Measurements from ENCODE around the gene RAD1. TPM values are rescaled to one million over a fixed set of nuclear protein-coding genes. Genes with fewer than 3 reads are reported as not detected.

Gene RAD1
- total RNA-seq, 5 donors from 2014 or later (not counting 1 experiment from before 2014, with no cell fraction given) = 18.9 to 30.6 (median 20.7) TPM

DNA sequence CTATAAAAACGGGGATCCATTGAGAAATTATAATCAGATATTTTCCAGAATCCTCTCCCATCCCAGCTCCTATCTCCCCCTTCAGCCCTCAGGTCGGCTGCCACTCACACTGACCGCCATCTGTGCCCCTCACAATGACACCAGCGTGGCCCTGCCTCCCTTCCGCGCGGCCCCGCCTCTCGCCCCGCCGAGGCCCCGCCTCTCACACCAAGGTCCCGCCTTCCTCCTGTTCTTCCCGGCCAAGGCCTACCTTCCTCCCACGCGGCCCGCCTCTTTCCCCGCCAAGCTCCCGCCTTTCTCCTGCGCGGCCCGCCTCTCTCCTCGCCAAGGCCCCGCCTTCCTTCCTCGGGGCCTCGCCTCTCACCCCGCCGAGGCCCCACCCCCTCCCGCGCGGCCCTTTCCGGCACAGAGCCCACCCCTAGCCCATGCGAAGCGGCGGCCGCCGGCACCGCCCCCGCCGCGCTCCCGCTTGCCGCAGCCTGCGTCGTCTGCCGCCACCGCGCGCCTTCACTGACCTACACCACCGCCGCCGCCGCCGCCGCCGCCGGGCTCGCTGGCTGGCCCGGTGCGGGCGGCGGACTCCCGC, 13.9 kb upstream of the RAD1 start, which contains the start of gene DNAJC21:
Gene DNAJC21 (plus strand): TSS at position 426 of the 586 bp plus-strand sequence. CDS start 261 bp downstream, outside the sequence.
- under 1% methylated on average over 59 of the region's 63 CpGs for WGBS (ENCODE audit: insufficient coverage)
- POLR2A ChIA-PET = interaction anchor here (0.6 to 3.3 kb wide), 8 partner anchors 10 to 1221 kb away, joined by 3 to 78 read pairs (median 6); partner anchors contain the start of genes BRIX1 (in 2 of the 2) and RAD1 (in 2 of the 2)
- no peaks in the 10 kb centered on the region for H3K9me3 ChIP-seq
- CTCF ChIA-PET = interaction anchor here (0.9 to 2.9 kb wide), 6 partner anchors 10 to 1313 kb away, joined by 3 to 19 read pairs (median 4); partner anchors contain the start of genes BRIX1 (in 1 of the 2), NADK2 (in 1 of the 2), RAD1 (in 1 of the 2) and TTC23L (in 1 of the 2)
- peak within 1 kb of the TSS; percentile 82 to 84 for H3K4me3 ChIP-seq (ENCODE audit: control insufficient read depth in 1 of 2, extremely low read depth in 1 of 2, low read length in 1 of 2)
- ATAC-seq (replicated peaks in 1 of 4) (peak; percentile 89 to 95 (median 91)), DNase-seq (peak; percentile 91 to 98 (median 96))
- peaks cover 16% of the 10 kb centered on the region for H3K36me3 Mint-ChIP-seq
- H3K27me3 Mint-ChIP-seq = no peaks in the 10 kb centered on the region
- H3K36me3 ChIP-seq (ENCODE audit: control insufficient read depth in 2 of 2, extremely low read depth in 1 of 2, insufficient read depth in 1 of 2, low read length in 1 of 2) = peaks cover 4 to 13% of the 10 kb centered on the region in 2 donors
- H3K27me3 ChIP-seq (replicated peaks in 1 of 2; ENCODE audit: control insufficient read depth in 2 of 2, extremely low read depth in 1 of 2, insufficient read depth in 2 of 2, low read length in 1 of 2) = no peaks in the 10 kb centered on the region
- no peaks in the 10 kb centered on the region for H3K9me3 Mint-ChIP-seq
- H3K4me1 Mint-ChIP-seq = peaks cover 26 to 39% (median 33%) of the 10 kb centered on the region in 3 donors
- H3K4me1 ChIP-seq (ENCODE audit: control insufficient read depth in 1 of 2, extremely low read depth in 1 of 2, insufficient read depth in 2 of 2, low read length in 2 of 2) = peaks cover 10 to 15% of the 10 kb centered on the region in 2 experiments
- peak within 1 kb of the TSS; percentile 71 for H3K27ac ChIP-seq (ENCODE audit: low read length)
- peak within 1 kb of the TSS; percentile 88 to 91 for H3K27ac Mint-ChIP-seq
- H3K4me3 Mint-ChIP-seq = peak within 1 kb of the TSS; percentile 91 to 99 (median 92)

GRCh38 chr5:34928267-34928666, 13.0 kb upstream of the RAD1 start:
- H3K27ac Mint-ChIP-seq = no peak overlapping the region
- no peak overlapping the region for H3K27ac ChIP-seq (ENCODE audit: low read length)
- no peak overlapping the region for H3K4me3 ChIP-seq (ENCODE audit: control insufficient read depth in 1 of 2, extremely low read depth in 1 of 2, low read length in 1 of 2)

GRCh38 chr5:34927785-34928184, 12.5 kb upstream of the RAD1 start:
- peaks cover 16% of the 10 kb centered on the region for H3K36me3 Mint-ChIP-seq
- peak overlapping the region in 2 of 3 donors; percentile 9 to 13 for H3K4me3 Mint-ChIP-seq
- Histone ChIP-seq H3K27me3 (replicated peaks in 1 of 2; ENCODE audit: control insufficient read depth in 2 of 2, extremely low read depth in 1 of 2, insufficient read depth in 2 of 2, low read length in 1 of 2) (no peaks in the 10 kb centered on the region), H3K4me1 (ENCODE audit: control insufficient read depth in 1 of 2, extremely low read depth in 1 of 2, insufficient read depth in 2 of 2, low read length in 2 of 2) (peaks cover 10 to 15% of the 10 kb centered on the region in 2 experiments), H3K4me3 (ENCODE audit: control insufficient read depth in 1 of 2, extremely low read depth in 1 of 2, low read length in 1 of 2) (no peak overlapping the region), H3K27ac (ENCODE audit: low read length) (no peak overlapping the region), H3K9me3 (no peaks in the 10 kb centered on the region), H3K36me3 (ENCODE audit: control insufficient read depth in 2 of 2, extremely low read depth in 1 of 2, insufficient read depth in 1 of 2, low read length in 1 of 2) (peaks cover 4 to 27% of the 10 kb centered on the region in 2 donors)
- ATAC-seq (replicated peaks in 1 of 4) = no peak
- ChIA-PET CTCF (interaction anchor here in 1 of 2 donors (2.9 kb wide), 1 partner anchor 12 kb away, joined by 19 read pairs; the partner anchor contains the start of genes BRIX1 and RAD1), POLR2A (interaction anchor here (0.6 to 3.3 kb wide), 2 partner anchors 11 to 25 kb away, joined by 3 to 78 read pairs; partner anchors contain the start of genes BRIX1 (in 1 of the 2) and RAD1 (in 1 of the 2))
- no peak for DNase-seq
- peaks cover 19 to 39% (median 36%) of the 10 kb centered on the region in 3 donors for H3K4me1 Mint-ChIP-seq
- H3K27ac Mint-ChIP-seq = no peak overlapping the region
- no peaks in the 10 kb centered on the region for H3K9me3 Mint-ChIP-seq
- no peaks in the 10 kb centered on the region for H3K27me3 Mint-ChIP-seq
- 100% methylated on average over 2 of the region's 5 CpGs for WGBS (ENCODE audit: insufficient coverage)

More at GRCh38 chr5:34928267-34928666, 13.0 kb upstream of the RAD1 start:
- Histone ChIP-seq H3K27me3 (replicated peaks in 1 of 2; ENCODE audit: control insufficient read depth in 2 of 2, extremely low read depth in 1 of 2, insufficient read depth in 2 of 2, low read length in 1 of 2) (no peaks in the 10 kb centered on the region), H3K4me1 (ENCODE audit: control insufficient read depth in 1 of 2, extremely low read depth in 1 of 2, insufficient read depth in 2 of 2, low read length in 2 of 2) (peaks cover 10 to 15% of the 10 kb centered on the region in 2 experiments), H3K36me3 (ENCODE audit: control insufficient read depth in 2 of 2, extremely low read depth in 1 of 2, insufficient read depth in 1 of 2, low read length in 1 of 2) (peaks cover 4 to 23% of the 10 kb centered on the region in 2 donors), H3K9me3 (no peaks in the 10 kb centered on the region)
- Mint-ChIP-seq H3K36me3 (peaks cover 16% of the 10 kb centered on the region), H3K4me3 (peak overlapping the region in 2 of 3 donors; percentile 50 to 83), H3K4me1 (peaks cover 19 to 39% (median 35%) of the 10 kb centered on the region in 3 donors), H3K27me3 (no peaks in the 10 kb centered on the region), H3K9me3 (no peaks in the 10 kb centered on the region)
- CTCF ChIA-PET = interaction anchor here in 1 of 2 donors (2.4 to 2.9 kb wide), 2 partner anchors 9 to 13 kb away, joined by 7 to 19 read pairs; partner anchors contain the start of genes BRIX1 and RAD1
- WGBS (ENCODE audit: insufficient coverage) = no CpG with 5 or more reads among the region's 5 CpGs
- DNase-seq (no peak), ATAC-seq (replicated peaks in 1 of 4) (no peak)
- POLR2A ChIA-PET = interaction anchor here (0.6 to 3.3 kb wide), 3 partner anchors 9 to 26 kb away, joined by 3 to 78 read pairs (median 3); partner anchors contain the start of genes BRIX1 (in 1 of the 2) and RAD1 (in 1 of the 2)

DNA sequence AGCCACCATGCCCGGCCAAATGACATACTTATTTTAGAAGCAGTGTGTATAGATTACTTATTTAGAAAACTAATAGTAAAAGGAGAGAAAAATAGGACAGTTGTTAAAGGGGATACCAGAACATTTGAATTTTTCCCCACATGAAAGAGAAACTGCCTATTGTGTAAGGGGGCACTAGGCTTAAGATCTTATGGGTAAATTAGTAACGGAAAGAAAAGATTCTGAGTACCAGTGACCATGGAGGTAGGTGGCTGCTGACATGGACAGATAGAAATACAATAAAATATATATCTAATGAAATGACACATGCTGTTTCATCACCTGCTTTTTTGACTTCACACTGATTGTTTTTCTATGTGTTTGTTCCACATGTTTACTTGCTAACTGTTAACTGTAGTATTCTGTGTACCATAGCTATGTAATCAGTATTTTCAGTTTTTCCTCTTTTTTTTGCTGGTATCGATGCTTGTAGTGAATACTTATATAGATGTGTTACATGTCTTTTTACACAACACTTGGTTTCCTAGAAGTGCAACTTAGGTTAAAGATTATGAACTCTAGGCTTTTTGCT, 11.1 kb upstream of the RAD1 start:
- Histone ChIP-seq H3K4me1 (ENCODE audit: control insufficient read depth in 1 of 2, extremely low read depth in 1 of 2, insufficient read depth in 2 of 2, low read length in 2 of 2) (peaks cover 10 to 15% of the 10 kb centered on the region in 2 experiments), H3K36me3 (ENCODE audit: control insufficient read depth in 2 of 2, extremely low read depth in 1 of 2, insufficient read depth in 1 of 2, low read length in 1 of 2) (peaks cover 0 to 36% of the 10 kb centered on the region in 2 donors), H3K4me3 (ENCODE audit: control insufficient read depth in 1 of 2, extremely low read depth in 1 of 2, low read length in 1 of 2) (no peak overlapping the region), H3K27me3 (replicated peaks in 1 of 2; ENCODE audit: control insufficient read depth in 2 of 2, extremely low read depth in 1 of 2, insufficient read depth in 2 of 2, low read length in 1 of 2) (no peaks in the 10 kb centered on the region), H3K9me3 (no peaks in the 10 kb centered on the region), H3K27ac (ENCODE audit: low read length) (no peak overlapping the region)
- ChIA-PET CTCF (no interaction called here), POLR2A (interaction anchor here (0.5 to 0.6 kb wide), 2 partner anchors 10 to 860 kb away, joined by 3 read pairs; partner anchors contain the start of gene BRIX1 (in 1 of the 2))
- H3K4me3 Mint-ChIP-seq = no peak overlapping the region
- no peaks in the 10 kb centered on the region for H3K27me3 Mint-ChIP-seq
- WGBS (ENCODE audit: insufficient coverage) = no CpG with 5 or more reads among the region's 3 CpGs
- H3K36me3 Mint-ChIP-seq = peaks cover 22% of the 10 kb centered on the region
- ATAC-seq (replicated peaks in 1 of 4) (no peak), DNase-seq (no peak)
- peaks cover 13 to 30% (median 27%) of the 10 kb centered on the region in 3 donors for H3K4me1 Mint-ChIP-seq
- no peak overlapping the region for H3K27ac Mint-ChIP-seq
- H3K9me3 Mint-ChIP-seq = no peaks in the 10 kb centered on the region

DNA sequence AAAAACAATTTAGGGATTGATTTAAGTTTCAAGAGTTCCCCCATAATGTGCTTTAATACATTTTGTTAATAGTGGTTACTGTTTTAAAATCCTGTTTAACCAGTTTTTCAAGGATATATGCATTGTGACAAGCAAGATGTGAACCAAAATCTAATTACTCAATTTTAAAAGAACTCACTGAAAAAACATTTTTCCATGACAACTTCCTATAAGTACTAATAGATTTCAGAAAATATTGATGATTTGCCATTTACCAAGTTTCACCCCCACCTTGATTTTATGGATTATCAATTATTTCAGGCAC, 9.1 kb upstream of the RAD1 start:
- DNase-seq (no peak), ATAC-seq (replicated peaks in 1 of 4) (no peak)
- Mint-ChIP-seq H3K9me3 (no peaks in the 10 kb centered on the region), H3K4me3 (no peak overlapping the region), H3K4me1 (peaks cover 0 to 20% (median 16%) of the 10 kb centered on the region in 3 donors), H3K27me3 (no peaks in the 10 kb centered on the region), H3K27ac (no peak overlapping the region), H3K36me3 (peaks cover 30% of the 10 kb centered on the region)
- H3K4me3 ChIP-seq (ENCODE audit: control insufficient read depth in 1 of 2, extremely low read depth in 1 of 2, low read length in 1 of 2) = no peak overlapping the region
- H3K9me3 ChIP-seq = no peaks in the 10 kb centered on the region
- H3K27ac ChIP-seq (ENCODE audit: low read length) = no peak overlapping the region
- no peaks in the 10 kb centered on the region for H3K27me3 ChIP-seq (replicated peaks in 1 of 2; ENCODE audit: control insufficient read depth in 2 of 2, extremely low read depth in 1 of 2, insufficient read depth in 2 of 2, low read length in 1 of 2)
- ChIA-PET POLR2A (interaction anchor here in 1 of 2 donors (0.8 to 1.0 kb wide), 2 partner anchors 9 to 13 kb away, joined by 3 to 5 read pairs; partner anchors contain the start of genes BRIX1 and RAD1), CTCF (interaction anchor here in 1 of 2 donors (1.0 kb wide), 1 partner anchor 9 kb away, joined by 3 read pairs; the partner anchor contains the start of genes BRIX1 and RAD1)
- peaks cover 5 to 6% of the 10 kb centered on the region in 2 experiments for H3K4me1 ChIP-seq (ENCODE audit: control insufficient read depth in 1 of 2, extremely low read depth in 1 of 2, insufficient read depth in 2 of 2, low read length in 2 of 2)
- H3K36me3 ChIP-seq (ENCODE audit: control insufficient read depth in 2 of 2, extremely low read depth in 1 of 2, insufficient read depth in 1 of 2, low read length in 1 of 2) = peaks cover 0 to 49% of the 10 kb centered on the region in 2 donors

Data from T-cell (primary cell).